Measurements from ENCODE around the gene SLC18A2.

- TF ChIP-seq FOXP2 (optimal IDR thresholded peaks at IDR 0.05; ENCODE audit: control extremely low read depth, extremely low read length, insufficient read depth) (no peak), EZH2 (IDR thresholded peaks at IDR 0.05) (no peak), POLR2AphosphoS5 (IDR thresholded peaks at IDR 0.05; ENCODE audit: borderline replicate concordance, low read depth, low read length) (no peak)
Measured at GRCh38 chr10:117228210-117228609, 12.7 kb upstream of the SLC18A2 start.
